ENCODE measurements around the gene KLHDC1.

KLHDC1 gene

DNA sequence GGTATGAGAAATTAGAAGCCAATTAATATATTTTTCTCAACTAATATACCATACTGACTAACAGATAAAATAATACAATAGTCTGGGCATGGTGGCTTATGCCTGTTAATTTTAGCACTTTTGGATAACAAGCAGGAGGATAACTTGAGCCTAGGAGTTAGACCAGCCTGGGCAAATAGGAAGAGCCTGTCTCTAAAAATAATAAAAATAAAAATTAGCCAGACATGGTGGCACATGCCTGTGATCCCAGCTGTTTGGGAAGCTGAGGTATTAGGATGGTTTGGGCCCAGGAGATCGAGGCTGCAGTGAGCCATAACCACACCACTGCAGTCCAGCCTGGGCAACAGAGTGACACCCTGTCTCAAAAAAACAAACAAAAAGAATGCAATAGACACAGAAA, 99.7 kb downstream of the KLHDC1 start:
- no peak for DNase-seq

DNA sequence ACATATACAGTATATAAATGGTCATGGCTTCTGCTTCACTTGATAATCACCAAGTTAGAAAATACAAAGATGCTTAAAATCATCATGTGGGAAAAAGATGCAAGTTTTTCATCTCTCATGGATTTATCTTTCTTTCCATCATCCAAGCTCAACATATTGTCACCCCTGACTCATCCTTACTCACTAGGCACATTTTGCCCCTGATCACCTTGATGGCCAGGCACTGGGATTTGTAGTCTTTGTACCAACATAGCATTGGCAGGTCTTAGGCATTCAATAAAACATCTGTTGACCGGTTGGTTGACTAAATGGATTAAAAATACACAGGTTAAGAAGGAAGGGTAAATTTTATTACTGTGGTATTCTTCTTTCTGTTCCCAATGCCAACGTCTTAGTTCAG, 103.1 kb downstream of the KLHDC1 start:
- no peak for DNase-seq

Measured in activated T-cell treated with anti-CD3 and anti-CD28 coated beads, Interleukin-2, amount 50 U/mL, for 1 hour (primary cell).